OCI-LY7 (cell line): ENCODE measurements around the gene DAPK2.

ENCODE experiments used
- EZH2phosphoT487 ChIP-seq: fragments of 200-600 bp; sonication (generic); IDR thresholded peaks from 2 replicates; pipeline ENCODE4 v1.6.1; 2018; ENCODE audit warnings: low read depth, borderline replicate concordance, mild to moderate bottlenecking, mixed run types, antibody characterized with exemption, low read length, moderate library complexity, mixed read lengths
- TF ChIP-seq, protein P1 (sequence below): fragments of 200-600 bp; sonication (generic); conservative IDR thresholded peaks from 2 replicates; pipeline ENCODE4 v1.5.1; 2014; ENCODE audit warnings: mild to moderate bottlenecking, antibody characterized with exemption, low read length, moderate library complexity, mixed read lengths

DNA sequence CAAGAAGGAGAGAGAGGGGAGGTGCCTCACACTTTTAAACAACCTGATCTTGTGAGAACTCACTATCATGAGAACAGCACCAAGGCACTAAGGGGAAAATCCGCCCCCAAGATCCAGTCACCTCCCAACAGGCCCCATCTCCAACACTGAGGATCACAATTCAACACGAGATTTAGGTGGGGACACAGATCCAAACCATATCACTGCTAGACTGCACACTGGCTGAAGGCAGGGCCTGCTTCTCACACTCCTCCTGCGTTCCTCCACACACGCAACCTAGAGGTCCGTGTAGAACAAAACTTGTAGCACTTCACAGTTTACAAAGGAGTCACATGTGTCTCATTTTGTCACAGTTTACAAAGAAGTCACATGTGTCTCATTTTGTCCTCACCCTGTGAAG lies 97.8 kb downstream of the DAPK2 start:
- TF ChIP-seq, protein P1, sequence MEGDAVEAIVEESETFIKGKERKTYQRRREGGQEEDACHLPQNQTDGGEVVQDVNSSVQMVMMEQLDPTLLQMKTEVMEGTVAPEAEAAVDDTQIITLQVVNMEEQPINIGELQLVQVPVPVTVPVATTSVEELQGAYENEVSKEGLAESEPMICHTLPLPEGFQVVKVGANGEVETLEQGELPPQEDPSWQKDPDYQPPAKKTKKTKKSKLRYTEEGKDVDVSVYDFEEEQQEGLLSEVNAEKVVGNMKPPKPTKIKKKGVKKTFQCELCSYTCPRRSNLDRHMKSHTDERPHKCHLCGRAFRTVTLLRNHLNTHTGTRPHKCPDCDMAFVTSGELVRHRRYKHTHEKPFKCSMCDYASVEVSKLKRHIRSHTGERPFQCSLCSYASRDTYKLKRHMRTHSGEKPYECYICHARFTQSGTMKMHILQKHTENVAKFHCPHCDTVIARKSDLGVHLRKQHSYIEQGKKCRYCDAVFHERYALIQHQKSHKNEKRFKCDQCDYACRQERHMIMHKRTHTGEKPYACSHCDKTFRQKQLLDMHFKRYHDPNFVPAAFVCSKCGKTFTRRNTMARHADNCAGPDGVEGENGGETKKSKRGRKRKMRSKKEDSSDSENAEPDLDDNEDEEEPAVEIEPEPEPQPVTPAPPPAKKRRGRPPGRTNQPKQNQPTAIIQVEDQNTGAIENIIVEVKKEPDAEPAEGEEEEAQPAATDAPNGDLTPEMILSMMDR, result no peak
- TF ChIP-seq EZH2phosphoT487, result no peak
